OCI-LY7 (cell line): ENCODE data around the gene BTBD7. TPM values are rescaled to one million over a fixed set of nuclear protein-coding genes. Genes with fewer than 3 reads are reported as not detected.
"Not testable (repeated sequence)": the region's sequence is repeated elsewhere in the genome, so short reads cannot be mapped to it uniquely, and the experiment has no call there.

Experiments
- BruUV-seq: library from RNA; stranded (reverse); fragments of 400-500 nt; replicated peaks from 2 replicates; lab custom pipeline; 2021; lab: Mats Ljungman, UMichigan
- CTCF ChIA-PET: fragments of 300-600 bp; sonication (Branson Sonifier 250); formaldehyde crosslinking; loops from one replicate; lab custom pipeline; 2022; ENCODE audit warnings: antibody characterized with exemption; ENCODE audit not compliant: unreplicated experiment; lab: Charles Lee
- POLR2A ChIA-PET: fragments of 300-600 bp; sonication (Branson Sonifier 250); formaldehyde crosslinking; loops from one replicate; lab custom pipeline; 2022; ENCODE audit warnings: antibody characterized with exemption; lab: Charles Lee
- DNase-seq: peaks from one replicate; pipeline ENCODE4 v3.0.0-alpha.2; 2015; ENCODE audit warnings: low spot score
- H2AFZ ChIP-seq: fragments of 200-600 bp; sonication (generic), shearing (Covaris generic); 2 replicates; pipeline ENCODE4 v1.6.1; 2014; ENCODE audit warnings: mild to moderate bottlenecking, antibody characterized with exemption, low read length, moderate library complexity
- H3K27ac ChIP-seq: fragments of 200-600 bp; sonication (generic); 2 replicates; pipeline ENCODE4 v1.5.1; 2014; ENCODE audit warnings: mixed run types, low read depth, mild to moderate bottlenecking, moderate library complexity, low read length, inconsistent platforms; ENCODE audit not compliant: poor library complexity, severe bottlenecking
- H3K36me3 ChIP-seq: fragments of 200-600 bp; sonication (generic); 2 replicates; pipeline ENCODE4 v1.6.1; 2014; ENCODE audit warnings: mild to moderate bottlenecking, antibody characterized with exemption, low read length, moderate library complexity, mixed read lengths; ENCODE audit not compliant: insufficient read depth
- H3K4me1 ChIP-seq: fragments of 200-600 bp; sonication (generic); 2 replicates; pipeline ENCODE4 v1.5.1; 2014; ENCODE audit warnings: mild to moderate bottlenecking, low read length; ENCODE audit not compliant: insufficient read depth, poor library complexity, severe bottlenecking
- H3K4me2 ChIP-seq: fragments of 200-600 bp; sonication (generic); 2 replicates; pipeline ENCODE4 v1.6.1; 2014; ENCODE audit warnings: mild to moderate bottlenecking, low read length
- H3K4me3 ChIP-seq: fragments of 200-600 bp; sonication (generic); 2 replicates; pipeline ENCODE4 v1.5.1; 2014; ENCODE audit warnings: mild to moderate bottlenecking, low read depth, low read length; ENCODE audit not compliant: poor library complexity, severe bottlenecking
- H3K79me2 ChIP-seq: fragments of 200-600 bp; sonication (generic); 2 replicates; pipeline ENCODE4 v1.6.1; 2016; ENCODE audit warnings: low read depth, mild to moderate bottlenecking, low read length, moderate library complexity, mixed read lengths; ENCODE audit not compliant: insufficient read depth
- H3K9me2 ChIP-seq: fragments of 200-600 bp; sonication (generic); 2 replicates; pipeline ENCODE4 v1.6.1; 2016; ENCODE audit warnings: mild to moderate bottlenecking, low read length, mixed read lengths; ENCODE audit not compliant: insufficient read depth
- H3K9me3 ChIP-seq: fragments of 200-600 bp; sonication (generic); 2 replicates; pipeline ENCODE4 v1.6.1; 2014; ENCODE audit warnings: mild to moderate bottlenecking, mixed run types, low read length, mixed read lengths
- H4K20me1 ChIP-seq: fragments of 200-600 bp; sonication (generic); 2 replicates; pipeline ENCODE4 v1.6.1; 2014; ENCODE audit warnings: mild to moderate bottlenecking, antibody characterized with exemption, low read length, moderate library complexity, mixed read lengths; ENCODE audit not compliant: insufficient read depth
- EZH2phosphoT487 ChIP-seq: fragments of 200-600 bp; sonication (generic); IDR thresholded peaks from 2 replicates; pipeline ENCODE4 v1.6.1; 2018; ENCODE audit warnings: low read depth, borderline replicate concordance, mild to moderate bottlenecking, mixed run types, antibody characterized with exemption, low read length, moderate library complexity, mixed read lengths
- intact Hi-C: fragments of 100-400 bp; cut with micrococcal nuclease; formaldehyde crosslinking; loops from one replicate; pipeline ENCODE4 v1.10.0; 2022; ENCODE audit not compliant: unreplicated experiment
- total RNA-seq, 2 experiments: library from RNA; depleted of rRNA in 1 of 2; stranded (reverse); fragments of >200 nt in 1 of 2; shearing (Covaris generic) in 1 of 2; gene quantifications; 2 replicates each; pipeline ENCODE4 v1.2.3, GENCODE V29; 2014 to 2022
- TF ChIP-seq, protein P1 (sequence below): fragments of 200-600 bp; sonication (generic); conservative IDR thresholded peaks from 2 replicates; pipeline ENCODE4 v1.5.1; 2014; ENCODE audit warnings: mild to moderate bottlenecking, antibody characterized with exemption, low read length, moderate library complexity, mixed read lengths

BTBD7 gene
- total RNA-seq, 2 experiments from 2014 or later = 9.7 to 19.6 TPM

DNA sequence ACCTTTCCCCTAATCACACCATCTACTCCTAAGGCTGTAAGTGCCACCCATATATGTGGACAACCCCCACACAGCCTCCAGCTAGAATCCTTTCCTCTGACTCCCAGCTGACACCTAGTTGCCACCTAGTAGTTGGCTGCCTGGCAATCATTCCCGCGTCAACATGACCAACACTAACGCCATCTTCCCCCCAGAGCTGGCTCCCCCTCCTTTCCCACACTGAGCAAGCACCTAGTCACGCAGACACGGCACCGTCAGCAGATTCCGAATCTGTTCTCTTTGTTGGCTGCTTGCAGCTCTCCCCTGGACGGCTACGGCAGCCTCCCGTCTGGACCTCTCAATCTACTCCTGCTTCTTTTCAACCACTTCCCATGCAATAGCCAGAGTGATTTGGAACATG is 98.0 kb downstream of the BTBD7 start:
- no peaks in the 10 kb centered on the region for H4K20me1 ChIP-seq
- H2AFZ ChIP-seq = no peak overlapping the region
- POLR2A ChIA-PET = no interaction called here
- H3K9me3 ChIP-seq = no peaks in the 10 kb centered on the region
- no peak overlapping the region for H3K27ac ChIP-seq
- intact Hi-C loops = loop anchor here (2.0 kb wide), 2 partner anchors 310 to 384 kb away; no protein-coding TSS in a partner anchor
- H3K79me2 ChIP-seq = no peaks in the 10 kb centered on the region
- H3K9me2 ChIP-seq = no peaks in the 10 kb centered on the region
- no TSS peak for BruUV-seq
- H3K4me2 ChIP-seq = no peak overlapping the region
- H3K36me3 ChIP-seq = no peaks in the 10 kb centered on the region
- no peak for DNase-seq
- CTCF ChIA-PET = no interaction called here
- H3K4me3 ChIP-seq = no peak overlapping the region
- H3K4me1 ChIP-seq = no peaks in the 10 kb centered on the region
- no peak for TF ChIP-seq EZH2phosphoT487
- TF ChIP-seq, protein P1, sequence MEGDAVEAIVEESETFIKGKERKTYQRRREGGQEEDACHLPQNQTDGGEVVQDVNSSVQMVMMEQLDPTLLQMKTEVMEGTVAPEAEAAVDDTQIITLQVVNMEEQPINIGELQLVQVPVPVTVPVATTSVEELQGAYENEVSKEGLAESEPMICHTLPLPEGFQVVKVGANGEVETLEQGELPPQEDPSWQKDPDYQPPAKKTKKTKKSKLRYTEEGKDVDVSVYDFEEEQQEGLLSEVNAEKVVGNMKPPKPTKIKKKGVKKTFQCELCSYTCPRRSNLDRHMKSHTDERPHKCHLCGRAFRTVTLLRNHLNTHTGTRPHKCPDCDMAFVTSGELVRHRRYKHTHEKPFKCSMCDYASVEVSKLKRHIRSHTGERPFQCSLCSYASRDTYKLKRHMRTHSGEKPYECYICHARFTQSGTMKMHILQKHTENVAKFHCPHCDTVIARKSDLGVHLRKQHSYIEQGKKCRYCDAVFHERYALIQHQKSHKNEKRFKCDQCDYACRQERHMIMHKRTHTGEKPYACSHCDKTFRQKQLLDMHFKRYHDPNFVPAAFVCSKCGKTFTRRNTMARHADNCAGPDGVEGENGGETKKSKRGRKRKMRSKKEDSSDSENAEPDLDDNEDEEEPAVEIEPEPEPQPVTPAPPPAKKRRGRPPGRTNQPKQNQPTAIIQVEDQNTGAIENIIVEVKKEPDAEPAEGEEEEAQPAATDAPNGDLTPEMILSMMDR = no peak

DNA sequence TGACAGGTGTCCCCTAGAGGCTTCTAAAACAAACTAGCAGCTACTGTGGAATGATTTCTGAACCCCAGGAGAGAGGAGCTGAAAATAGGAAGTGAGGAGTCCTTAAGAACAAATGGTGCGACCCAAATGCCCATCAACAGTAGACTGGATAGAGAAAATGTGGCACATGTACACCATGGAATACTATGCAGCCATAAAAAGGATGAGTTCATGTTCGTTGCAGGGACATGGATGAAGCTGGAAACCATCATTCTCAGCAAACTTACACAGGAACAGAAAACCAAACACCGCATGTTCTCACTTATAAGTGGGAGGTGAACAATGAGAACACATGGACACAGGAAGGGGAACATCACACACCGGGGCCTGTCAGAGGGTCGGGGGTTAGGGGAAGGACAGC is 99.8 kb downstream of the BTBD7 start:
- POLR2A ChIA-PET, intact Hi-C loops, CTCF ChIA-PET: not testable (repeated sequence)

DNA sequence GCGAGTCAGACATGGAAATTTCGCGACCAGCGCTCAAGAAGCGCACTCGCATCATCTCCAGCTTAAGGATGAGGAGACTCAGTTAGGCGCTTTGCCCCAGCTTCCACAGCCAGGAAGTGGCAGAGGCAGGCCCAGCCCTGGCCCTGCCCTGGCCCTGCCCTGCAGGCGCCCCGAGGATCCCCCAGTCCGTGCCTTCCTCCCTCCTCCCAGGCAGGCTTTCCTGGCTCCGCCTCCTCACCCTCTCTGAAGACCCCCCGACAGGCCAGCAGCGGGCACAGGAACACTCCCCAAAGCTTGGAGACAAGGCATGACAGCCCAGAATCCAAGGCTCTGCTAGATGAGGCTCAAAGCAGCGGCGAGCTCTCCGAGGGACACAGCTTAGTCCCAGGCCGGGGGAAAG is 100.7 kb downstream of the BTBD7 start:
- peaks cover 20% of the 10 kb centered on the region for H3K36me3 ChIP-seq
- H3K4me3 ChIP-seq = no peak overlapping the region
- H3K9me3 ChIP-seq = no peaks in the 10 kb centered on the region
- TF ChIP-seq EZH2phosphoT487 = no peak
- TF ChIP-seq, protein P1 = no peak
- H3K9me2 ChIP-seq = no peaks in the 10 kb centered on the region
- BruUV-seq = no TSS peak
- intact Hi-C loops = no loop called here
- no peak overlapping the region for H3K4me2 ChIP-seq
- H3K27ac ChIP-seq = no peak overlapping the region
- no peaks in the 10 kb centered on the region for H4K20me1 ChIP-seq
- H3K4me1 ChIP-seq = no peaks in the 10 kb centered on the region
- POLR2A ChIA-PET = interaction anchor here (0.7 kb wide), 1 partner anchor 64 kb away, joined by 3 read pairs; no protein-coding TSS in a partner anchor
- CTCF ChIA-PET = no interaction called here
- DNase-seq = no peak
- no peak overlapping the region for H2AFZ ChIP-seq
- H3K79me2 ChIP-seq = no peaks in the 10 kb centered on the region

More for the DNA sequence above, 99.8 kb downstream of the BTBD7 start:
- not testable (repeated sequence) for H3K79me2 ChIP-seq, H3K4me3 ChIP-seq, H3K4me1 ChIP-seq, H4K20me1 ChIP-seq, H3K27ac ChIP-seq, H3K9me3 ChIP-seq, H3K9me2 ChIP-seq, DNase-seq, BruUV-seq, H2AFZ ChIP-seq, H3K4me2 ChIP-seq
- peaks cover 11% of the 10 kb centered on the region for H3K36me3 ChIP-seq
